ENCODE results near the gene GPR50. TPM values are rescaled to one million over a fixed set of nuclear protein-coding genes. Genes with fewer than 3 reads are reported as not detected.

GPR50 gene
- polyA plus RNA-seq, 1 donor from 2014 or later: not detected

- Histone ChIP-seq H3F3A (ENCODE audit: insufficient read depth, low read length, poor library complexity, severe bottlenecking) (no peaks in the 10 kb centered on the region), H2AFZ (ENCODE audit: low read depth, low read length) (no peak overlapping the region), H3K27me3 (ENCODE audit: insufficient read depth, low read depth, low read length) (peaks cover 54% of the 10 kb centered on the region)
These were observed 1.7 kb upstream of the GPR50 start for GRCh38 chrX:151174581-151175282.

More at GRCh38 chrX:151174581-151175282, 1.7 kb upstream of the GPR50 start:
- no peaks in the 10 kb centered on the region for H3K9me2 ChIP-seq (ENCODE audit: insufficient read depth, low read length)
- TF ChIP-seq SMC3 (conservative IDR thresholded peaks at IDR 0.05; ENCODE audit: poor library complexity) (no peak), EZH2 (IDR thresholded peaks at IDR 0.05; ENCODE audit: borderline replicate concordance, insufficient read depth, low read length, poor library complexity, severe bottlenecking) (no peak), TAF1 (IDR thresholded peaks at IDR 0.05; ENCODE audit: low read depth) (no peak), RAD21 (conservative IDR thresholded peaks at IDR 0.05) (no peak), MXI1 (conservative IDR thresholded peaks at IDR 0.05; ENCODE audit: poor library complexity, severe bottlenecking) (no peak), CTCF (IDR thresholded peaks at IDR 0.05; ENCODE audit: poor library complexity, severe bottlenecking) (no peak), REST (IDR thresholded peaks at IDR 0.05; ENCODE audit: borderline replicate concordance) (no peak), EP300 (conservative IDR thresholded peaks at IDR 0.05; ENCODE audit: poor library complexity, severe bottlenecking) (no peak), POLR2AphosphoS5 (IDR thresholded peaks at IDR 0.05) (no peak)
- no peaks in the 10 kb centered on the region for H4K20me1 ChIP-seq (ENCODE audit: insufficient read depth)
- no peak overlapping the region for H3K27ac ChIP-seq (ENCODE audit: low read length)
- no peaks in the 10 kb centered on the region for H3K36me3 ChIP-seq (ENCODE audit: insufficient read depth, low read length)
- no peak overlapping the region for H3K4me2 ChIP-seq (ENCODE audit: low read length)
- peak overlapping the region; percentile 63 for H3K4me3 ChIP-seq (ENCODE audit: low read length)
- H3K79me2 ChIP-seq (replicated peaks; ENCODE audit: insufficient read depth, low read length): no peaks in the 10 kb centered on the region
- peak overlapping the region; percentile 16 for H3K9ac ChIP-seq (ENCODE audit: low read length)
- H3K9me3 ChIP-seq (ENCODE audit: low read length): no peaks in the 10 kb centered on the region

Measured in neural cell (in vitro differentiated cells).